Measurements from ENCODE around the gene KDM1A. TPM values are rescaled to one million over a fixed set of nuclear protein-coding genes. Genes with fewer than 3 reads are reported as not detected.

The KDM1A gene
- total and polyA plus RNA-seq, 2 donors (not counting 1 experiment from before 2014, with no cell fraction given) = 30.2 to 47.4 TPM

GRCh38 chr1:23081376-23081775 is 62.1 kb downstream of the KDM1A start:
- Mint-ChIP-seq H3K4me3 (no peak overlapping the region), H3K27me3 (no peaks in the 10 kb centered on the region), H3K27ac (no peak overlapping the region), H3K4me1 (no peaks in the 10 kb centered on the region), H3K9me3 (ENCODE audit: insufficient read depth) (no peaks in the 10 kb centered on the region)
- H3K4me1 ChIP-seq (ENCODE audit: control insufficient read depth in 2 of 2, insufficient read depth in 2 of 2, low read length in 2 of 2) = no peaks in the 10 kb centered on the region
- 100% methylated on average over 3 of the region's 3 CpGs for WGBS (ENCODE audit: insufficient coverage)
- no peaks in the 10 kb centered on the region for H3K9me3 ChIP-seq (ENCODE audit: control extremely low read depth in 1 of 3, control insufficient read depth in 2 of 3, insufficient read depth in 1 of 3, low read length in 2 of 3)
- POLR2A ChIA-PET = interaction anchor here (0.6 kb wide), 1 partner anchor 796 kb away, joined by 4 read pairs; no protein-coding TSS in a partner anchor
- DNase-seq (no peak), ATAC-seq (ENCODE audit: low read depth) (no peak)
- no peak overlapping the region for H3K4me2 ChIP-seq (replicated peaks; ENCODE audit: low read depth, low read length, poor library complexity, severe bottlenecking)
- H4K20me1 ChIP-seq (ENCODE audit: control insufficient read depth, insufficient read depth, low read length, poor library complexity, severe bottlenecking) = no peaks in the 10 kb centered on the region
- H3K36me3 ChIP-seq (replicated peaks in 1 of 2; ENCODE audit: control extremely low read depth in 1 of 2, control insufficient read depth in 1 of 2, extremely low read depth in 1 of 2, insufficient read depth in 2 of 2, low read length in 1 of 2) = peaks cover 3 to 81% of the 10 kb centered on the region in 2 experiments
- intact Hi-C loops (cut with micrococcal nuclease) = no loop called here
- H3K27ac ChIP-seq (ENCODE audit: low read length in 2 of 2) = no peak overlapping the region
- TF ChIP-seq EZH2 (IDR thresholded peaks at IDR 0.05; ENCODE audit: borderline replicate concordance, insufficient read depth, low read depth, low read length, poor library complexity, severe bottlenecking) (no peak), CTCF (IDR thresholded peaks at IDR 0.05) (peak; percentile 27)
- H3K4me3 ChIP-seq (ENCODE audit: control extremely low read depth in 1 of 5, extremely low read depth in 1 of 5, insufficient read depth in 1 of 5, low read depth in 2 of 5, low read length in 4 of 5) = no peak overlapping the region
- no peak overlapping the region for H2AFZ ChIP-seq (ENCODE audit: insufficient read depth, low read depth, low read length, poor library complexity, severe bottlenecking)
- H3K9ac ChIP-seq (ENCODE audit: low read length) = no peak overlapping the region
- H3K79me2 ChIP-seq (ENCODE audit: control insufficient read depth, insufficient read depth, low read length) = no peaks in the 10 kb centered on the region
- no peaks in the 10 kb centered on the region for H3K27me3 ChIP-seq (replicated peaks in 1 of 4; ENCODE audit: control extremely low read depth in 1 of 4, control insufficient read depth in 3 of 4, insufficient read depth in 4 of 4, low read length in 3 of 4)
- CTCF ChIA-PET = interaction anchor here (0.5 to 1.0 kb wide), 3 partner anchors 97 to 757 kb away, joined by 4 to 5 read pairs (median 4); no protein-coding TSS in a partner anchor

GRCh38 chr1:23083714-23084480 is 64.6 kb downstream of the KDM1A start:
- intact Hi-C loops (cut with micrococcal nuclease) = no loop called here
- H3K4me3 Mint-ChIP-seq = no peak overlapping the region
- H3K4me3 ChIP-seq (ENCODE audit: control extremely low read depth in 1 of 5, extremely low read depth in 1 of 5, insufficient read depth in 1 of 5, low read depth in 2 of 5, low read length in 4 of 5) = no peak overlapping the region
- peaks cover 0 to 73% of the 10 kb centered on the region in 2 experiments for H3K36me3 ChIP-seq (replicated peaks in 1 of 2; ENCODE audit: control extremely low read depth in 1 of 2, control insufficient read depth in 1 of 2, extremely low read depth in 1 of 2, insufficient read depth in 2 of 2, low read length in 1 of 2)
- no peak for ATAC-seq (ENCODE audit: low read depth)
- CTCF ChIA-PET = interaction anchor here (0.7 to 2.7 kb wide), 2 partner anchors 15 to 1323 kb away, joined by 3 to 9 read pairs; no protein-coding TSS in a partner anchor
- H3K4me2 ChIP-seq (replicated peaks; ENCODE audit: low read depth, low read length, poor library complexity, severe bottlenecking) = no peak overlapping the region
- no peaks in the 10 kb centered on the region for H3K9me3 ChIP-seq (ENCODE audit: control extremely low read depth in 1 of 3, control insufficient read depth in 2 of 3, insufficient read depth in 1 of 3, low read length in 2 of 3)
- DNase-seq = no peak
- no peaks in the 10 kb centered on the region for H3K9me3 Mint-ChIP-seq (ENCODE audit: insufficient read depth)
- no peaks in the 10 kb centered on the region for H3K79me2 ChIP-seq (ENCODE audit: control insufficient read depth, insufficient read depth, low read length)
- no peaks in the 10 kb centered on the region for H3K4me1 ChIP-seq (ENCODE audit: control insufficient read depth in 2 of 2, insufficient read depth in 2 of 2, low read length in 2 of 2)
- H3K27ac ChIP-seq (ENCODE audit: low read length in 2 of 2) = no peak overlapping the region
- no peak overlapping the region for H3K27ac Mint-ChIP-seq
- 83% methylated on average over 2 of the region's 5 CpGs for WGBS (ENCODE audit: insufficient coverage)
- no peaks in the 10 kb centered on the region for H3K27me3 Mint-ChIP-seq
- H4K20me1 ChIP-seq (ENCODE audit: control insufficient read depth, insufficient read depth, low read length, poor library complexity, severe bottlenecking) = no peaks in the 10 kb centered on the region
- no peaks in the 10 kb centered on the region for H3K27me3 ChIP-seq (replicated peaks in 1 of 4; ENCODE audit: control extremely low read depth in 1 of 4, control insufficient read depth in 3 of 4, insufficient read depth in 4 of 4, low read length in 3 of 4)
- no peaks in the 10 kb centered on the region for H3K4me1 Mint-ChIP-seq
- H2AFZ ChIP-seq (ENCODE audit: insufficient read depth, low read depth, low read length, poor library complexity, severe bottlenecking) = no peak overlapping the region
- H3K9ac ChIP-seq (ENCODE audit: low read length) = no peak overlapping the region
- TF ChIP-seq CTCF (IDR thresholded peaks at IDR 0.05) (no peak), EZH2 (IDR thresholded peaks at IDR 0.05; ENCODE audit: borderline replicate concordance, insufficient read depth, low read depth, low read length, poor library complexity, severe bottlenecking) (no peak)
- POLR2A ChIA-PET = no interaction called here
